GM19351 (cell line): ENCODE measurements around the gene NNMT.

Source experiments
- ATAC-seq: cut with Tn5 transposase; IDR thresholded peaks from one replicate; pipeline ENCODE4 v1.9.1; 2021; ENCODE audit warnings: mild to moderate bottlenecking, moderate library complexity; ENCODE audit not compliant: unreplicated experiment

Gene NNMT

GRCh38 chr11:114343493-114343892 lies 47.3 kb downstream of the NNMT start:
- no peak for ATAC-seq

- ATAC-seq, result no peak
Measured at GRCh38 chr11:114344494-114344893, 48.3 kb downstream of the NNMT start.

- ATAC-seq, result no peak
Measured at GRCh38 chr11:114345575-114346222, 49.5 kb downstream of the NNMT start.

GRCh38 chr11:114346709-114347141 lies 50.5 kb downstream of the NNMT start:
- no peak for ATAC-seq

GRCh38 chr11:114348200-114349191 lies 52.3 kb downstream of the NNMT start:
- ATAC-seq, result no peak

- no peak for ATAC-seq
Measured at GRCh38 chr11:114350022-114350421, 53.8 kb downstream of the NNMT start.

GRCh38 chr11:114353443-114353842 lies 57.2 kb downstream of the NNMT start:
- ATAC-seq, result no peak

- no peak for ATAC-seq
Measured at GRCh38 chr11:114354076-114354475, 57.9 kb downstream of the NNMT start.

- ATAC-seq, result no peak
Measured at GRCh38 chr11:114358716-114359115, 62.5 kb downstream of the NNMT start.

- no peak for ATAC-seq
Measured at GRCh38 chr11:114359342-114359741, 63.1 kb downstream of the NNMT start.

- ATAC-seq, result no peak
Measured at GRCh38 chr11:114362326-114362725, 66.1 kb downstream of the NNMT start.

- ATAC-seq, result no peak
Measured at GRCh38 chr11:114362958-114363357, 66.8 kb downstream of the NNMT start.
